NCI-H187 treated with DMSO at 0.1 percent for 48 hours (cell line): Measurements from ENCODE around the gene AK5.

Source experiments
- DNase-seq: peaks from one replicate; lab custom pipeline; 2025; lab: John Stamatoyannopoulos, UW

AK5 gene

GRCh38 chr1:77438236-77438913, 156.6 kb downstream of the AK5 start:
- no peak for DNase-seq

- DNase-seq, result no peak
Measured at GRCh38 chr1:77446841-77447555, 165.2 kb downstream of the AK5 start.

GRCh38 chr1:77447669-77448068, 165.8 kb downstream of the AK5 start:
- no peak for DNase-seq

GRCh38 chr1:77459881-77460280, 178.1 kb downstream of the AK5 start:
- DNase-seq, result no peak

DNA sequence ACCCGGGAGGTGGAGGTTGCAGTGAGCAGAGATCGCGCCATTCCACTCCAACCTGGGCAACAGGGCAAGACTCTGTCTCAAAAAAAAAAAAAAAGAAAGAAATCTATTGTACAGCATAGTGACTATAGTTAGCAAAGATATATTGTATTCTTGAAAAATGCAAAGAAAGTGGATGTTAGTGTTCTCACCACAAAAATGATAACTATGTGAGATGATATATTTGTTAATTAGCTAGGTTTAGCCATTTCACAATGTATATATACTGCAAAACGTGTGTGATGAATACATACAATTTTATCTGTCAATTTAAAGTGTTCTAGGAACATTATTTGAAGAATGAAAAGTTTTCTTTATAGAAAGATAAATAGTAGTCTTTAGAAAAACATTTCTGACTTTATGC, 179.9 kb downstream of the AK5 start:
- no peak for DNase-seq

DNA sequence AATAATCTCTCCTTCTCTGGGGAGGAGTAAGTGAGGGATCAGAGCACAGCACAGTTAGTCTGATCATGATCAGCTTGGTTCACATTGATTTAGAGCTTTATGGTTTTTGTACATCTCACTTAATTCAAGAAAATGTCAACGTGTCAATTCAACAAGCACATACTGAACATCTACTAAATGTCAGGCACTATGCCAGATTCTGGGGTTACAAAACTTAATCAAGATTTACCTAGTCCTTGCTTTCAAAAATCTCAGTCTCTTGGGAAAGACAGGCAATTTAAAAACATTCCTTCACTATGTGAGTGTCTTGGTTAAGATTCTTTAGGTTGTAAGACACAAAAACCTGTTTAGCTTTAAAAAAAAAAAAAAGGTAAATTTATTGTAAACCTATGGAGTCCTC, 181.4 kb downstream of the AK5 start:
- no peak for DNase-seq

- no peak for DNase-seq
Measured at GRCh38 chr1:77465139-77465538, 183.3 kb downstream of the AK5 start.

DNA sequence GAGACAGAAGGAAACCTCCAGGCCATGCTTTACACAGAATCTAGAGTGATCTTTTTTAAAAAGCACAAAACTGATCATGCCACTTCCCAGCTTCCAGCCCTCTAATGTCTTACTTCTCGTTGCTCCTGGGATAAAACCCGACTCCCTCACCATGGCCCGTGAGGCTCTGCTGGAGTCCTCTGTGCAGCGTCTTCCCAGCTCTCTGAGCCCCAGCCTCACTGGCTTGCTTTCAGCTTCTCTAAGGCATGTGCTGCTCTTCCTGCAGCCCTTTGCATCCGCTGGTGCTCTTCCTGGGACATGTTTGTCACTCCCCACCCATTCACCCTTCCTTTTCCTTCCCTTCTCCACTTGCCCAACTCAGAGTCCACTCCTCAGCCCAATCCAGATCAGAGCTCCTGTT, 184.1 kb downstream of the AK5 start:
- no peak for DNase-seq

DNA sequence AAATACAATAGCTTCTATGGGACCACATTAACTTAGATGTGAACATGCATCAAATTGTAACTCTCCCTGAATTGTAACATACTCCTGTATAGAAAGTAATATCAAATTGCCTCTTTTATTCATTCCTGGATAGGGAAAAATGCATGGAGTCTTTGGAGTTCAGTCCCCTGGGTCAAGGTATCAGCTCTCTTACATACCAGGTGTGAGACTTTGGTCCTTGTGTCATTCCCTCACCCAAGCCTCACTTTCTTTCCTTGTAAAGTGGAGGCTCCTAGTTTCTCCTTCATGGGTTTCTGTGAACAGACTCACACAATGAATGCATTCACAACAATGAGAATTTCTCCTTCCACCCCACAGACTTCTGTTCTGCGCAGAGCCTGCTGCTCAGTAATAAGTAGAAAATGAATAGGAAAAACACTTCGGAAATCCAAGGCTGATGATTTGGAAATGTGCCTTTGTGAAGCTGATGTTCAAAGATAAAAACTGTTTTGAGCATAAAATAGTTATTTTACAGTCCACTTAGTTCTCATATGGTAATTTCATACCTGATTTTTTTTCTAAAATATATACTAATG, 185.3 kb downstream of the AK5 start:
- no peak for DNase-seq

- DNase-seq, result no peak
Measured at GRCh38 chr1:77467741-77468140, 185.9 kb downstream of the AK5 start.

- DNase-seq, result no peak
Measured at GRCh38 chr1:77468257-77468948, 186.6 kb downstream of the AK5 start.

DNA sequence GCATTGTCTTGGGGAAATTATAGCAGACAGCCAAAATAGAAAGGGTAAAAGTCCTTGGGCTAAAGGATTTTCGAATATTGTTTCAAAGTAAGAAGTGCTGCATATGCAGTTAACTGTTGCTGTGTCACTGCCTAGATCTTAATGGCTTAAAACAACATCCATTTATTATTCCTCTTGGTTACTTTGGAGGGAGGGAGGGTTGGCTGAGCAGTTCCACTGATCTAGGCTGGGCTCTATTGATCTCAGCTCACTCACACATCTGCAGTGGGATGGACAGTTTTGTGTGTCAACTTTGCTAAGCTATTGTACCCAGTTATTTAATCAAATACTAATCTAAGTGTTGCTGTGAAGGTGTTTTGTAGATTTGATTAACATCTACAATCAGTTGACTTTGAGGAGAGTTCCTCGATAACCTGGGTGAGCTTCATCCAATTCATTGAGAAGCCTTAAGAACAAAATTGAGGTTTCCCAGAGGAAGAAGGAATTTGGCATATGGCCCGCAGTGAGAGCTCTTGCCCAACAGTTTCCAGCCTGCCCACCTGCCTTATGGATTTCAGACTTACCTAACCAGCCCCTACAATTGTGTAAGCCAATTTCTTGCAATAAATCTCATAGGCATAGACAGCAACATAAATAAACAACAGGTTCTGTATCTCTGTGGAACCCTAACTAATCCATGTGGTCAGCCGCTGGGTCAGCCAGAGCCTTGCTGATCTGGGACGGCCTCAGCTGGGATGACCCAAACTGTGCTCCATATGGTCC, 187.3 kb downstream of the AK5 start:
- DNase-seq, result no peak

DNA sequence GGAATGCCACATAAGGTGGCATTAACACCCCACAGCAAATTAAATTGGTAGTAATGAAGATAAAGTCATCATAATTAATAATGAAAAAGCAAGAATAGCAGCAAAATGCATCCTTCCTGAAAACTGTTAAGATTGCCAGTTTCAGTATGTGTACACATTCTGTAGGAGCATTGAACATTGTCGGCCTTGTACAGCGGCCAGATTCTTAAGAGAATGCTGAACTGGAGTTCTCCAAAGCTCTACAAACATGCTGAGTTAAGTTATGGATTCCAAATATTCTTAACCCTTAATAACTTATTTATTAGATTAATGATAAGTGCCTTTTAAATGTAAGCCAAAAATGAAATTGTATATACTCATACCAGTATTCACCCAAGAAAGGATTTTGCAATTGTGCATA, 189.9 kb downstream of the AK5 start:
- no peak for DNase-seq

DNA sequence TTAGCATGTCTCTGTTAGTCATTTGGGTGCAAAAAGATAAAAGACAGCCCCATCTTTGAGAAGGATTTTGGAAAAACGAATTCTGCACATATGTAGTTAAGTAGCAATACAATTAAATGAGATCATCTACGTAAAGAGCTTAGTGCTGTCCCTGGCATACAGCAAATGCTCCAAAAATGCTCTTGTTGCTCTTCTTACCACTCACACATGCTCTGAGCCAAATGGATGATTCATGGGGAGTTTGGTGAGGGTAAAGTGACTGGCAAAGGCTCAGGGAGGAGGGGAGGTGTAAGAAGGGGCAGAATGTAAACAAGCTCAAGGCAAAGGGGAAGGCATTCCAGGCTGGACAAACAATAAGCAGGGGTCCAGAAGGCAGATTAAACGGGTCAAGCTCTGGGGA, 191.9 kb downstream of the AK5 start:
- DNase-seq, result no peak

GRCh38 chr1:77475641-77476040, 193.8 kb downstream of the AK5 start:
- DNase-seq, result no peak

GRCh38 chr1:77476475-77476874, 194.7 kb downstream of the AK5 start:
- DNase-seq, result no peak

- no peak for DNase-seq
Measured at GRCh38 chr1:77484334-77484733, 202.5 kb downstream of the AK5 start.

- DNase-seq, result no peak
Measured at GRCh38 chr1:77484926-77485325, 203.1 kb downstream of the AK5 start.

DNA sequence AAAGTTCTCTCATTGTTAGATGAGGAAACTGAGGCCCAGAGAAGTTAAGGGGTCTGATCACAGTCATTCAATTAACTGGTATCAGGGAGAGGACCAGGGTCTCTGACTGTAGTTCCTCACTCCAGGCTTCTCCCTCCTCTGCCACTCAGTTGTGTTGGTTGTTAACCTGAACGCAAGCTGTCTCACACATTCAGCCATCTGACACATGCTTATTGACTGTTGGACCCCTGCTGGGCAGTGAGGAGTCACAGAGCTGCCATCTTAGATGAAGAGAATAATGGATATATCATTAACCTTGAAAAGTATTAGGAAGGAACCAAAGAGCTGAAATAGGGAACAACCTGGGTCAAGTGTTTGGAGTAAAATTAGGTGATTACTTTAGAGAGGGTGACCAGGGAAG, 205.8 kb downstream of the AK5 start:
- no peak for DNase-seq

DNA sequence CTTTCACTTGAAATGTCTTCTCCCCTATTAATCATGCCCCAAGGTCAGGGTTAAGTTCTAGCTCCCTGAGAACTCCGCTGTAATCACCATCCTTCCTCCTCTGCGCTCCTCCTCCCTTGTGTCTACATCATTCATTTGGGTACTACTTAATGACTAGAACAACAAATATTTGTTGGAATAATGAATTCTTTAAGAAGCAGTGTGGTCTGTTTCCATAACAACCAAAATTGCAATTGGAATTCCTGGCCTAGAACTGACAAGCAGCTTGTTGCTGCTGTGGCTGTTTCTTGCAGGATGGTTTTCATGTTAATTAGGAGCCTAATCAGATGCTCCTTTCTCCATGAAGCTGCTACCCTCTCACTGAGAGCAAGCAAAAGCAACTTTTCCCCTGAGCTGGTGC, 208.1 kb downstream of the AK5 start:
- no peak for DNase-seq

DNA sequence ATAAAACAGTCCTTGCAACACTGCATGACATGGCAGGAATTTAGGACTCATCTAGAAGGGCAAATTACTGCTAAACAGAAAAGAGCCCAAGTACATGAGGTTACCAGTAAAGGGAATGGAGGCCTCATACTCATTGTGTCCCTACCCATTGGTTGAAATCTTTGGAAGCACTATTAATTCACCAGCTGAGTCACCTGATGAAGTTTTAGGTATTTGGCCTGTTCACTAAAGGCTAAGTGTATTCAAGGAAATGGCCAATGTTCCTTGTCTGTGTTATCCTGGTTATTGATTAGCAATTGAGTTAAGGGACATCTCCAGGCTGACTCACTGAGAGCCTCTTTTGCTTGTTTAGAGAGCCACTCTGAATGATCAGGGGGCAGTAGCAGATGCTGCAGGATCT, 212.2 kb downstream of the AK5 start:
- DNase-seq, result no peak

- DNase-seq, result no peak
Measured at GRCh38 chr1:77498918-77499317, 217.1 kb downstream of the AK5 start.
